K562 (cell line): ENCODE measurements around the gene FAR1. TPM values are rescaled to one million over a fixed set of nuclear protein-coding genes. Genes with fewer than 3 reads are reported as not detected.

Experiments
- ATAC-seq: fragments of 200-7000 bp; cut with Tn5 transposase; 3 replicates; pipeline ENCODE4 v1.9.1; 2020; ENCODE audit warnings: moderate library complexity
- BruUV-seq: library from RNA; stranded (reverse); fragments of 400-500 nt; replicated peaks from 2 replicates; lab custom pipeline; 2021; lab: Mats Ljungman, UMichigan
- CTCF ChIA-PET: fragments of 300-600 bp; formaldehyde crosslinking; extraction: SDS; loops from one replicate; lab custom pipeline; 2021; ENCODE audit warnings: low intra/inter-chr PET ratio; lab: Yijun Ruan, JAX
- POLR2A ChIA-PET: fragments of 300-600, 350-650 bp; sonication (Branson Sonifier 250); formaldehyde crosslinking; extraction: SDS; loops from one replicate; lab custom pipeline; 2021; ENCODE audit warnings: antibody characterized with exemption, inconsistent platforms; lab: Yijun Ruan, JAX
- DNase-seq, 4 experiments: peaks; one replicate each; pipeline versions ENCODE4 v3.0.0 to v3.0.0-alpha.2; 2011 to 2018; ENCODE audit warnings: low spot score in 3 of 4, mixed read lengths in 3 of 4; ENCODE audit errors: extremely low read depth in 1 of 4
- FAIRE-seq: peaks from 2 replicates; lab custom pipeline; 2011; peaks lifted over from hg19 to GRCh38; lab: Jason Lieb, UNC
- H2AFZ ChIP-seq: 2 replicates; pipeline ENCODE4 v1.6.0; 2011; ENCODE audit warnings: low read depth, low read length, control low read depth, inconsistent platforms
- H3K27ac ChIP-seq: fragments of 200-600 bp; 3 replicates; pipeline ENCODE4 v1.8.0; 2011; ENCODE audit warnings: low read depth, mild to moderate bottlenecking, control low read depth, inconsistent platforms, low read length, moderate library complexity, mixed read lengths; ENCODE audit errors: extremely low read depth
- H3K27me3 ChIP-seq, 2 experiments: fragments of 300-600 bp in 1 of 2; 2 replicates in 1 of 2; 3 replicates in 1 of 2; pipeline versions ENCODE4 v1.6.0 to v1.8.0; 2011; ENCODE audit warnings: inconsistent platforms in 2 of 2, low read length in 2 of 2, mild to moderate bottlenecking in 1 of 2, mixed read lengths in 1 of 2, moderate library complexity in 1 of 2; ENCODE audit not compliant: control insufficient read depth in 2 of 2, insufficient read depth in 2 of 2
- H3K36me3 ChIP-seq: fragments of 300-600 bp; 3 replicates; pipeline ENCODE4 v1.8.0; 2011; ENCODE audit warnings: mild to moderate bottlenecking, low read length, inconsistent platforms; ENCODE audit not compliant: control insufficient read depth, insufficient read depth
- H3K4me1 ChIP-seq, 2 experiments: fragments of 200-600 bp in 1 of 2; replicated peaks in 1 of 2; 2 replicates in 1 of 2; 3 replicates in 1 of 2; pipeline versions ENCODE4 v1.5.1 to v1.8.0; 2011; ENCODE audit warnings: inconsistent platforms in 2 of 2, low read length in 2 of 2, mild to moderate bottlenecking in 1 of 2, mixed read lengths in 1 of 2, moderate library complexity in 1 of 2; ENCODE audit not compliant: control insufficient read depth in 2 of 2, insufficient read depth in 2 of 2
- H3K4me2 ChIP-seq: 2 replicates; pipeline ENCODE4 v1.6.1; 2011; ENCODE audit warnings: low read length, control low read depth, inconsistent platforms, mixed read lengths; ENCODE audit not compliant: insufficient read depth
- H3K4me3 ChIP-seq: fragments of 200-600 bp; sonication (generic), shearing (Covaris generic); 2 replicates; pipeline ENCODE4 v1.5.1; 2016; ENCODE audit warnings: control low read depth, inconsistent platforms
- H3K79me2 ChIP-seq: fragments of 200-600 bp; 3 replicates; pipeline ENCODE4 v1.8.0; 2011; ENCODE audit warnings: low read length, inconsistent platforms; ENCODE audit not compliant: control insufficient read depth, insufficient read depth
- H3K9ac ChIP-seq, 2 experiments: 2 replicates each; pipeline versions ENCODE4 v1.6.0 to v1.6.1; 2011; ENCODE audit warnings: low read depth in 2 of 2, low read length in 2 of 2, control low read depth in 1 of 2, inconsistent platforms in 1 of 2, mild to moderate bottlenecking in 1 of 2, mixed read lengths in 1 of 2; ENCODE audit not compliant: insufficient read depth in 1 of 2
- H3K9me1 ChIP-seq: one replicate; pipeline ENCODE4 v1.6.0; 2011; ENCODE audit warnings: inconsistent platforms, mild to moderate bottlenecking, low read length, moderate library complexity; ENCODE audit not compliant: control insufficient read depth, insufficient read depth
- H3K9me3 ChIP-seq: replicated peaks from 2 replicates; pipeline ENCODE4 v1.5.1; 2011; ENCODE audit warnings: low read depth, low read length, inconsistent platforms; ENCODE audit not compliant: control insufficient read depth, insufficient read depth
- H4K20me1 ChIP-seq: replicated peaks from 2 replicates; pipeline ENCODE4 v1.6.1; 2011; ENCODE audit warnings: low read length, inconsistent platforms, mixed read lengths; ENCODE audit not compliant: control insufficient read depth, insufficient read depth
- HNRNPUL1 ChIP-seq: fragments of 200-400 bp; formaldehyde crosslinking; IDR thresholded peaks from 2 replicates; pipeline ENCODE4 v1.6.1; 2017; ENCODE audit warnings: low read length
- WGBS: fragments of 100-300 bp; shearing (Covaris generic); methylation state at CpG from one replicate; pipeline ENCODE4 v1.1.6; 2016; ENCODE audit warnings: low coverage, mixed read lengths; ENCODE audit not compliant: insufficient coverage; ENCODE audit errors: missing lambda C conversion rate; 5-methylcytosine and 5-hydroxymethylcytosine counted together
- in situ Hi-C: fragments of 300-500 bp; cut with MboI; formaldehyde crosslinking; loops from 4 replicates; pipeline ENCODE4 v1.15.0; 2018; ENCODE audit warnings: inconsistent platforms, mixed read lengths
- intact Hi-C: fragments of 100-400 bp; cut with micrococcal nuclease; formaldehyde crosslinking; loops from 2 replicates; pipeline ENCODE4 v1.14.2; 2022
- polyA plus RNA-seq, 8 experiments: library from polyadenylated mRNA; depleted of rRNA in 4 of 8; stranded (reverse) in 5 of 8; unstranded in 3 of 8; fragments of >200 nt; fragmentation: Nextera tagmentation in 2 of 8; fragmentation: Illumina TruSeq in 1 of 8; extraction: Ambion mirVana in 2 of 8; extraction: Trizol in 1 of 8; gene quantifications; 2 replicates each; pipeline versions ENCODE4 v1.2.1 to v1.2.3, GENCODE V29; 2011 to 2014; ENCODE audit warnings: inconsistent platforms in 1 of 8, missing spikeins in 1 of 8
- total RNA-seq, 7 experiments: library from RNA; depleted of rRNA in 6 of 7; stranded (reverse); fragments of >200 nt in 6 of 7; fragmentation: Illumina TruSeq in 2 of 7; extraction: Trizol in 2 of 7; gene quantifications; 2 replicates each; pipeline versions ENCODE4 v1.2.1 to v1.2.3, GENCODE V29; 2011 to 2021; ENCODE audit warnings: low replicate concordance in 1 of 7
- TF ChIP-seq, protein P1 (sequence below): fragments of 450-650 bp; conservative IDR thresholded peaks from 2 replicates; pipeline ENCODE4 v1.6.1; 2016; ENCODE audit warnings: missing genetic modification characterization, low read depth, mild to moderate bottlenecking, control low read depth, missing compliant biosample characterization
- TF ChIP-seq, protein P2 (sequence below): IDR thresholded peaks from 2 replicates; pipeline ENCODE4 v1.6.1; 2016; ENCODE audit warnings: missing genetic modification characterization, missing compliant biosample characterization

The FAR1 gene
- total and polyA plus RNA-seq, 9 of the 15 experiments (the other 6 are each of a cell fraction or from before 2014, with no cell fraction given): 17.7 to 88.2 (median 52.6) TPM

DNA sequence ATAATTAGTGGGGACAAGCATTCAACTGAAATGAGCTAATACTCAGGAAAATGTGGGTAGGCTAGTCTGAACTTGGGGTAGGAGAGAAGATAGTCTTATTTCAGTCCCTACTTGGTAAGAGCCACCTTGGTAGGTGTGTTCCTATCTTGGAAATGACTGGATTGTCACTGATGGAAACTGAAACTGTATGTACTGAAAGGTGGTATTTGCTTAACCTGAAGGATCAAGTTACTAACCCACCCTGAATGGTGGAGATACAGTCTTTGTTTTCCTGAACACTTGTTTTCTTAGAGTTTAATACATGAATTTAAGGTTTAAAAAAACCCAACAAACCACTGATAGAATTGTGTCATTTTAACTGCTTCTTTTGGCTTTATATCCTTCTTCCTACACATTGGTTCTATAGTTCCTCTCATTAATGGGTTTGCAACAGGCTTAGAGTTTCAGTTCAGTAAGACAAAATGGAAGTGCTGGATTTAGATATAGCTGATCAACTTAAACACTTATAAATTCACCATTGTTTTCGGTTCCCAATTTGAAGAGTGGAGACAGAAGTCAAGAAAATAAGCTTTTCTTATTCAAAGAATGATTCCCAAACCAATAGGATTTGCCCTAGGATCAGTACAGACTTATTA lies 4.2 kb downstream of the FAR1 start:
- H3K4me1 ChIP-seq: peaks cover 14 to 18% of the 10 kb centered on the region in 2 experiments
- no peak for DNase-seq
- no peak overlapping the region for H3K27ac ChIP-seq
- 82% methylated on average over 1 of the region's 1 CpG for WGBS
- 0 out of 2 replicates have a peak, but pooled peaks cover 2% of the 10 kb centered on the region for H3K9me3 ChIP-seq
- peaks cover 23% of the 10 kb centered on the region; the same call in 2 of the 3 replicates for H3K36me3 ChIP-seq
- no peak overlapping the region for H3K4me2 ChIP-seq
- TF ChIP-seq, protein P1, sequence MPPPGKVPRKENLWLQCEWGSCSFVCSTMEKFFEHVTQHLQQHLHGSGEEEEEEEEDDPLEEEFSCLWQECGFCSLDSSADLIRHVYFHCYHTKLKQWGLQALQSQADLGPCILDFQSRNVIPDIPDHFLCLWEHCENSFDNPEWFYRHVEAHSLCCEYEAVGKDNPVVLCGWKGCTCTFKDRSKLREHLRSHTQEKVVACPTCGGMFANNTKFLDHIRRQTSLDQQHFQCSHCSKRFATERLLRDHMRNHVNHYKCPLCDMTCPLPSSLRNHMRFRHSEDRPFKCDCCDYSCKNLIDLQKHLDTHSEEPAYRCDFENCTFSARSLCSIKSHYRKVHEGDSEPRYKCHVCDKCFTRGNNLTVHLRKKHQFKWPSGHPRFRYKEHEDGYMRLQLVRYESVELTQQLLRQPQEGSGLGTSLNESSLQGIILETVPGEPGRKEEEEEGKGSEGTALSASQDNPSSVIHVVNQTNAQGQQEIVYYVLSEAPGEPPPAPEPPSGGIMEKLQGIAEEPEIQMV: no peak
- TF ChIP-seq, protein P2, sequence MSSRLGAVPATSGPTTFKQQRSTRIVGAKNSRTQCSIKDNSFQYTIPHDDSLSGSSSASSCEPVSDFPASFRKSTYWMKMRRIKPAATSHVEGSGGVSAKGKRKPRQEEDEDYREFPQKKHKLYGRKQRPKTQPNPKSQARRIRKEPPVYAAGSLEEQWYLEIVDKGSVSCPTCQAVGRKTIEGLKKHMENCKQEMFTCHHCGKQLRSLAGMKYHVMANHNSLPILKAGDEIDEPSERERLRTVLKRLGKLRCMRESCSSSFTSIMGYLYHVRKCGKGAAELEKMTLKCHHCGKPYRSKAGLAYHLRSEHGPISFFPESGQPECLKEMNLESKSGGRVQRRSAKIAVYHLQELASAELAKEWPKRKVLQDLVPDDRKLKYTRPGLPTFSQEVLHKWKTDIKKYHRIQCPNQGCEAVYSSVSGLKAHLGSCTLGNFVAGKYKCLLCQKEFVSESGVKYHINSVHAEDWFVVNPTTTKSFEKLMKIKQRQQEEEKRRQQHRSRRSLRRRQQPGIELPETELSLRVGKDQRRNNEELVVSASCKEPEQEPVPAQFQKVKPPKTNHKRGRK (tag): no peak
- TF ChIP-seq HNRNPUL1: no peak
- H3K4me3 ChIP-seq: no peak overlapping the region
- BruUV-seq: no TSS peak
- POLR2A ChIA-PET: interaction anchor here (1.0 to 3.2 kb wide), 3 partner anchors 11 to 110 kb away, joined by 3 to 13 read pairs (median 3); no protein-coding TSS in a partner anchor
- CTCF ChIA-PET: no interaction called here
- in situ Hi-C loops (no loop called here), intact Hi-C loops (no loop called here)
- H3K79me2 ChIP-seq: peaks cover 91% of the 10 kb centered on the region
- H3K9ac ChIP-seq: no peak overlapping the region
- H3K27me3 ChIP-seq: no peaks in the 10 kb centered on the region
- H2AFZ ChIP-seq: no peak overlapping the region
- FAIRE-seq: no peak
- H4K20me1 ChIP-seq: peaks cover 6% of the 10 kb centered on the region; the same call in 1 of the 2 replicates
- no peaks in the 10 kb centered on the region for H3K9me1 ChIP-seq
- no peak for ATAC-seq
